HepG2 (cell line): Measurements from ENCODE around the gene BCAR3. TPM values are rescaled to one million over a fixed set of nuclear protein-coding genes. Genes with fewer than 3 reads are reported as not detected.

Source experiments
- BRD4 ChIP-seq: sonication (generic); formaldehyde crosslinking; IDR thresholded peaks from 2 replicates; pipeline ENCODE4 v1.4.0; 2020; ENCODE audit warnings: missing genetic modification reagents
- EHMT2 ChIP-seq: fragments of 200-600 bp; sonication (generic); IDR thresholded peaks from 2 replicates; pipeline ENCODE4 v1.7.0; 2017; ENCODE audit warnings: antibody characterized with exemption, low read depth, low read length, borderline replicate concordance
- FOXO1 ChIP-seq: sonication (generic); formaldehyde crosslinking; IDR thresholded peaks from 2 replicates; pipeline ENCODE4 v1.4.0; 2020; ENCODE audit warnings: missing genetic modification reagents
- FOXP1 ChIP-seq, 2 experiments: fragments of 450-650 bp in 1 of 2; IDR thresholded peaks; 2 replicates each; pipeline ENCODE4 v1.6.1; 2017 to 2018; ENCODE audit warnings: antibody characterized with exemption in 1 of 2
- GATA4 ChIP-seq: sonication (generic); IDR thresholded peaks from 2 replicates; pipeline ENCODE4 v1.6.1; 2016; ENCODE audit warnings: antibody characterized with exemption, low read depth, borderline replicate concordance
- GLI4 ChIP-seq: sonication (generic); formaldehyde crosslinking; IDR thresholded peaks from 2 replicates; pipeline ENCODE4 v1.5.1; 2020; ENCODE audit warnings: missing genetic modification reagents, mild to moderate bottlenecking, moderate library complexity, borderline replicate concordance
- HMG20A ChIP-seq: IDR thresholded peaks from 2 replicates; pipeline ENCODE4 v1.6.1; 2016; ENCODE audit warnings: borderline replicate concordance
- HNF4A ChIP-seq: sonication (generic); formaldehyde crosslinking; IDR thresholded peaks from 2 replicates; pipeline ENCODE4 v1.4.0; 2020; ENCODE audit warnings: missing genetic modification reagents
- HNF4G ChIP-seq, 2 experiments: sonication (generic) in 1 of 2; formaldehyde crosslinking in 1 of 2; IDR thresholded peaks; 2 replicates each; pipeline versions ENCODE4 v1.4.0 to v1.6.1; 2011 to 2020; ENCODE audit warnings: borderline replicate concordance in 2 of 2, low read depth in 2 of 2, mild to moderate bottlenecking in 2 of 2, low read length in 1 of 2, missing genetic modification reagents in 1 of 2, moderate library complexity in 1 of 2
- NAIF1 ChIP-seq: sonication (generic); formaldehyde crosslinking; IDR thresholded peaks from 2 replicates; pipeline ENCODE4 v1.5.0; 2020; ENCODE audit warnings: mild to moderate bottlenecking, missing genetic modification reagents, borderline replicate concordance
- NFYC ChIP-seq: IDR thresholded peaks from 2 replicates; pipeline ENCODE4 v1.6.1; 2016; ENCODE audit warnings: missing genetic modification reagents, missing compliant biosample characterization
- NR2F6 ChIP-seq, 2 experiments: IDR thresholded peaks; 2 replicates each; pipeline ENCODE4 v1.6.1; 2016; ENCODE audit warnings: antibody characterized with exemption in 1 of 2, mild to moderate bottlenecking in 1 of 2
- RARA ChIP-seq: IDR thresholded peaks from 2 replicates; pipeline ENCODE4 v1.6.1; 2016; ENCODE audit warnings: missing genetic modification reagents, missing compliant biosample characterization
- RXRA ChIP-seq: sonication (generic); formaldehyde crosslinking; IDR thresholded peaks from 2 replicates; pipeline ENCODE4 v1.5.1; 2020; ENCODE audit warnings: missing genetic modification reagents
- SNAPC2 ChIP-seq: sonication (generic); formaldehyde crosslinking; IDR thresholded peaks from 2 replicates; pipeline ENCODE4 v1.8.1; 2022; ENCODE audit warnings: mild to moderate bottlenecking, missing genetic modification reagents
- SP5 ChIP-seq: IDR thresholded peaks from 2 replicates; pipeline ENCODE4 v1.6.1; 2016; ENCODE audit warnings: low read depth, borderline replicate concordance
- SRY ChIP-seq: sonication (generic); formaldehyde crosslinking; IDR thresholded peaks from 2 replicates; pipeline ENCODE4 v1.8.0; 2022; ENCODE audit warnings: mild to moderate bottlenecking, missing genetic modification reagents
- XBP1 ChIP-seq: sonication (generic); formaldehyde crosslinking; IDR thresholded peaks from 2 replicates; pipeline ENCODE4 v1.5.0; 2020; ENCODE audit warnings: missing genetic modification reagents
- YEATS2 ChIP-seq: sonication (generic); formaldehyde crosslinking; IDR thresholded peaks from 2 replicates; pipeline ENCODE4 v1.4.0; 2020; ENCODE audit warnings: missing genetic modification reagents, borderline replicate concordance
- ZBTB43 ChIP-seq: sonication (generic); formaldehyde crosslinking; conservative IDR thresholded peaks from 2 replicates; pipeline ENCODE4 v1.4.0; 2020; ENCODE audit warnings: missing genetic modification reagents
- ZFP36L2 ChIP-seq: sonication (generic); formaldehyde crosslinking; IDR thresholded peaks from 2 replicates; pipeline ENCODE4 v1.4.0; 2020; ENCODE audit warnings: missing genetic modification reagents
- ZNF18 ChIP-seq: sonication (generic); formaldehyde crosslinking; IDR thresholded peaks from 2 replicates; pipeline ENCODE4 v1.8.0; 2022; ENCODE audit warnings: mild to moderate bottlenecking, missing genetic modification reagents; ENCODE audit not compliant: insufficient replicate concordance
- ZNF264 ChIP-seq: sonication (generic); formaldehyde crosslinking; IDR thresholded peaks from 2 replicates; pipeline ENCODE4 v1.4.0; 2020; ENCODE audit warnings: missing genetic modification reagents
- ZNF337 ChIP-seq: sonication (generic); formaldehyde crosslinking; IDR thresholded peaks from 2 replicates; pipeline ENCODE4 v1.5.1; 2020; ENCODE audit warnings: missing genetic modification reagents, low read depth, mild to moderate bottlenecking, borderline replicate concordance
- ZNF501 ChIP-seq: sonication (generic); formaldehyde crosslinking; IDR thresholded peaks from 2 replicates; pipeline ENCODE4 v1.5.1; 2020; ENCODE audit warnings: mild to moderate bottlenecking, moderate library complexity, missing genetic modification reagents
- ZNF547 ChIP-seq: sonication (generic); formaldehyde crosslinking; IDR thresholded peaks from 2 replicates; pipeline ENCODE4 v1.5.1; 2020; ENCODE audit warnings: mild to moderate bottlenecking, missing genetic modification reagents
- ZNF746 ChIP-seq: sonication (generic); formaldehyde crosslinking; IDR thresholded peaks from 2 replicates; pipeline ENCODE4 v1.8.0; 2022; ENCODE audit warnings: mild to moderate bottlenecking, missing genetic modification reagents
- ZNF768 ChIP-seq: sonication (generic); formaldehyde crosslinking; IDR thresholded peaks from 2 replicates; pipeline ENCODE4 v1.4.0; 2020; ENCODE audit warnings: missing genetic modification reagents
- polyA plus RNA-seq, 8 experiments: library from polyadenylated mRNA; depleted of rRNA in 3 of 8; stranded (reverse) in 7 of 8; unstranded in 1 of 8; fragments of >200 nt; fragmentation: Illumina TruSeq in 4 of 8; extraction: Trizol in 4 of 8; gene quantifications; 2 replicates each; pipeline versions ENCODE4 v1.2.1 to v1.2.3, GENCODE V29; 2011 to 2016; ENCODE audit warnings: low read depth in 4 of 8, missing spikeins in 1 of 8, mixed read lengths in 1 of 8; ENCODE audit not compliant: insufficient read depth in 1 of 8
- total RNA-seq, 5 experiments: library from RNA; depleted of rRNA; stranded (reverse); fragments of >200 nt; fragmentation: Illumina TruSeq; extraction: Trizol; gene quantifications; 2 replicates each; pipeline ENCODE4 v1.2.3, GENCODE V29; 2016; ENCODE audit warnings: low read depth in 1 of 5

BCAR3 gene
- total and polyA plus RNA-seq, 2 of the 13 experiments (the other 11 are each of a cell fraction or from before 2014, with no cell fraction given), result 3.6 to 4.8 TPM

GRCh38 chr1:93614986-93615581 lies 66.6 kb downstream of the BCAR3 start (continued):
- TF ChIP-seq HNF4G (IDR thresholded peaks at IDR 0.05; ENCODE audit: borderline replicate concordance, low read depth, low read length) (peak; percentile 64; the same call in 1 of the 2 replicates), HNF4G (CRISPR knock-in tag; IDR thresholded peaks at IDR 0.05; ENCODE audit: borderline replicate concordance, low read depth) (no peak; the same call in 1 of the 2 replicates), SP5 (CRISPR knock-in tag) (peak; percentile 22; the same call in 1 of the 2 replicates), EHMT2 (0 out of 2 replicates have a peak, but pooled peaks have one; percentile 59), GLI4 (0 out of 2 replicates have a peak, but pooled peaks have one; percentile 46), GATA4 (0 out of 2 replicates have a peak, but pooled peaks have one; percentile 30), ZFP36L2 (CRISPR knock-in tag) (no peak), FOXP1 (IDR thresholded peaks at IDR 0.05) (no peak), FOXP1 (CRISPR knock-in tag; IDR thresholded peaks at IDR 0.05) (0 out of 2 replicates have a peak, but pooled peaks have one; percentile 4), RXRA (CRISPR knock-in tag) (peak; percentile 75), ZNF264 (CRISPR knock-in tag) (0 out of 2 replicates have a peak, but pooled peaks have one; percentile 15), SNAPC2 (CRISPR knock-in tag) (0 out of 2 replicates have a peak, but pooled peaks have one; percentile 72), BRD4 (CRISPR knock-in tag) (peak; percentile 53; the same call in 1 of the 2 replicates), NR2F6 (IDR thresholded peaks at IDR 0.05) (peak; percentile 48), NR2F6 (CRISPR knock-in tag; IDR thresholded peaks at IDR 0.05) (peak; percentile 67), HMG20A (peak; percentile 27; the same call in 1 of the 2 replicates), ZNF337 (CRISPR knock-in tag) (peak; percentile 68; the same call in 1 of the 2 replicates), SRY (CRISPR knock-in tag) (peak; percentile 89), ZBTB43 (CRISPR knock-in tag) (0 out of 2 replicates have a peak, but pooled peaks have one; percentile 25), FOXO1 (0 out of 2 replicates have a peak, but pooled peaks have one; percentile 34), ZNF768 (no peak), ZNF501 (CRISPR knock-in tag) (peak; percentile 81; the same call in 1 of the 2 replicates), NFYC (CRISPR knock-in tag) (no peak), ZNF547 (CRISPR knock-in tag) (peak; percentile 86), ZNF18 (CRISPR knock-in tag) (peak; percentile 67), NAIF1 (CRISPR knock-in tag) (0 out of 2 replicates have a peak, but pooled peaks have one; percentile 40), ZNF746 (CRISPR knock-in tag) (0 out of 2 replicates have a peak, but pooled peaks have one; percentile 53), YEATS2 (CRISPR knock-in tag) (0 out of 2 replicates have a peak, but pooled peaks have one; percentile 31), HNF4A (CRISPR knock-in tag) (peak; percentile 83), XBP1 (CRISPR knock-in tag) (no peak), RARA (CRISPR knock-in tag) (peak; percentile 74)
